ENCODE data around the gene SH3GL2.
A peak's percentile ranks its signal among the peaks of the same experiment; 100 is the strongest.
"Not testable (repeated sequence)": the region's sequence is repeated elsewhere in the genome, so short reads cannot be mapped to it uniquely, and the experiment has no call there.

SH3GL2 gene

DNA sequence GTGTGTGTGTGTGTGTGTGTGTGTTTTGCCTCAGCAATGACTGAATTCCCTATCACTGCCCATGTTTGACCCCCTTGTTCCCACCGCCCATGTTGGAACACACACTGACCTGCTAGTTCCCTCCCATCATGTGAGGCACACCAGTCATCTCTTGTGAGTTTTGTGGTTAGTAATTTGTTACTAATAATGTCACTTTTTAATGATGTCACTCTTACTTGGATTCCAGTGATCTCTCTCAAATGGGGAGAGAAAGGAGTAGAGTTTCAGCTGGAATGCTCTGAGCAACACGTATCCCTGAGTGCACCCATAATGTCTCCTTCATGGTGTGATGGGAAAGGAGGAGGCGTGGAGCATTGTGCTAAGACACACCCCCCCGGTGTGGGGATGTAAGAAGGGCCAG lies 172.6 kb downstream of the SH3GL2 start:
- DNase-seq (ENCODE audit: low read depth, low spot score) = no peak

- no peak for DNase-seq (ENCODE audit: low read depth, low spot score)
Measured at GRCh38 chr9:17752021-17752420, 173.2 kb downstream of the SH3GL2 start.

DNA sequence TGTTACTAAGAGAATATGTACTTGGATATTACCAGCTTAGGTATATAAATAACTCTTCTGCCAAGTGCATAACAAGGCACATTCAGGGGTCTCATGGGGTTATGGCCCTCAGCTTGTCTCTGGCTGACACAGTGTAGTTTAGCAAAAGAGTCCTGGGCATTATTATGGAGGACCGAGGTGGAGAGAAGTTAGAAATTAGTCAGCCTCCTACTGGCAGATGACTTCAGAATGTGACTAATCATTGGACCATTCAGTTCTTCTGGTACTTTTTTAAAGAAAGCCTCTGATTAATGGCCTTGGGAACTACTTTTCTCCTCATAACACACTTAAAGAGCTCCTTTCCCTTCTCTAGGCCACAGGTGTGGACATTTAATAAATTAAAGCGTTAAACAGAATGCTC lies 178.9 kb downstream of the SH3GL2 start:
- peak; percentile 20 for DNase-seq (ENCODE audit: low read depth, low spot score)

DNA sequence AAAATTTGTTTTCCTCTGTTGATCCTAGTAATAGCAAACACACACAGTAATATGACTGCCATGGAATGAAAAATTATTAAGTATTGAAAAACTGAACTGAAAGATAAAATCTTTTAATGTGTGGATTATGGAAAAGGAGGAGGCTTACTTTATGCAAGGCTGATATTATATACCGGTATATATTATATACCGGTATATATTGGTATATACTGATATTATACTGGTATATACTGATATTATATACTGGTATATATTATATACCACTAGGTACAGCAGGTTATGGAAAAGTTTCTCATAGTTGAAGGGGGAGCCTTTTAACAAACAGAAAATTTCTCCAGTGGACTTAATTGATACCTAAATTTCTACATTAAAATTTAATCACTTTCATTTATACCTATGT lies 181.4 kb downstream of the SH3GL2 start:
- DNase-seq (ENCODE audit: low read depth, low spot score) = no peak

DNA sequence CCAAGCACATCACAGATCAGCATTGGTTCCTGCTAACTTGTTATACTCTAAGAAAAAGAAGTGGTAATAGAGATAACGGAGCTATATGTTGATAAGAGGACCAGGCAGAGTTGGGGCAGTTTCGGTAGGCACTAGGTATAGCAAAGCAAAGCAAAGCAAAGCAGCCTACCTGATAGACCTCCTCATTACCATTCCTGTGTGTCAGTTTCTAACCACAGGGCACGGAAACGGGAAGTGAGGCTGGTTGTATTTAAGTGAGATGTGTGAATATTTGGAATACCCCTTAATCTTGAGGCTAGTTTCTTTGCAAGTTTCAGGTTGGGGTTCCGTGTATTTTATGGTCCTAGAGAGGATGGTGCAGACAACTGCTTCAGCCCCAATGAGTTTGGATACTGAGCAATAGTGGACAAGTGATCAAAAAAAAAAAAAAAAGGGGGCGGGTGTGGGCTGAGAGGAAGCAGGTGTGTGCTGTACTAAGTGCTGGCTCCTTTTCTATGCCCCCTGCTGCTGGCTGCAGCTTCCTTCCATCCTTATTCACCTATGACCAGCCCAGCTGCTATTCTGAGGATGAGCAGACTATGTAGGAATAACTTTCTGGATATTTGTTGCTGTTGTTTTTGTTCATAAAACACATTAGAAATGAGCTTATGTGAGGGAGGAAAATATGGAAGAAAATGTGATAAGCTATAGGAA lies 183.3 kb downstream of the SH3GL2 start:
- DNase-seq (ENCODE audit: low read depth, low spot score) = no peak

- DNase-seq (ENCODE audit: low read depth, low spot score) = no peak
Measured at GRCh38 chr9:17764306-17764705, 185.4 kb downstream of the SH3GL2 start.

DNA sequence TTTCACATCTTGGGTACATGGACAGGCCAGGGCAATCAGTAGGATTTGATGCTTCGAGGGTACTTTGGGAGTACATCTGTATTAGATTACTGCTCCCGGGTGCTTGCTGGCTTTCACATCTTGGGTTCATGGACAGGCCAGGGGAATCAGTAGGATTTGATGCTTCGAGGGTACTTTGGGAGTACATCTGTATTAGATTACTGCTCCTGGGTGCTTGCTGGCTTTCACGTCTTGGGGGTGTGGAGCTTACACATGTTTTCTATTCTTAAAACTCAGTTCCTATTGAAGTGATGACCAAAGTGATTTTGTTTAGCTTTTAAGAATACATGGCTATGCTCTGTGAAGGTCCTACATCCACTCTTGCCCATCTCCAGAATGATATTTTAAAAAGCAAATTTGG lies 186.3 kb downstream of the SH3GL2 start:
- not testable (repeated sequence) for DNase-seq (ENCODE audit: low read depth, low spot score)

GRCh38 chr9:17772223-17772622 lies 193.4 kb downstream of the SH3GL2 start:
- no peak for DNase-seq (ENCODE audit: low read depth, low spot score)

DNA sequence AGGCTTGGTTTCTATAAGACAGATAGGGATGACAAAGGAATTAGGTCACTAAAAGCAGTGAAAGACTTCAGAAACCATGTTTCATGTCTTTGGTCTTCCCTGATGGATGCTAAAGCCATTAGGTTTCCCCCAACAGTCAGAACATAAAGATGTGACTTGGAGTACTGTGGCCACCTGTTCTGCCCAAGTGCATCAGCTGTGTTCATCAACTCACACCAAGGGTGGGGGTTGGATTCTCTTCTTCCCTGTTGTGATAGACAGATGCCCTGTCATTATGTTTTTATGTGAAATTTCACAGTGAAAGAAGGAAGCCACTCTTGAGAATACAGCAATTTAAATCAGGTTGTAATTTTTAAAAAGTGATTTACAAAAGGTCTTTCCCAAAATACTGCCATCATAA lies 196.8 kb downstream of the SH3GL2 start:
- no peak for DNase-seq (ENCODE audit: low read depth, low spot score)

- DNase-seq (ENCODE audit: low read depth, low spot score) = peak; percentile 51
Measured at GRCh38 chr9:17776735-17777134, 197.9 kb downstream of the SH3GL2 start.

- no peak for DNase-seq (ENCODE audit: low read depth, low spot score)
Measured at GRCh38 chr9:17777465-17777864, 198.6 kb downstream of the SH3GL2 start.

DNA sequence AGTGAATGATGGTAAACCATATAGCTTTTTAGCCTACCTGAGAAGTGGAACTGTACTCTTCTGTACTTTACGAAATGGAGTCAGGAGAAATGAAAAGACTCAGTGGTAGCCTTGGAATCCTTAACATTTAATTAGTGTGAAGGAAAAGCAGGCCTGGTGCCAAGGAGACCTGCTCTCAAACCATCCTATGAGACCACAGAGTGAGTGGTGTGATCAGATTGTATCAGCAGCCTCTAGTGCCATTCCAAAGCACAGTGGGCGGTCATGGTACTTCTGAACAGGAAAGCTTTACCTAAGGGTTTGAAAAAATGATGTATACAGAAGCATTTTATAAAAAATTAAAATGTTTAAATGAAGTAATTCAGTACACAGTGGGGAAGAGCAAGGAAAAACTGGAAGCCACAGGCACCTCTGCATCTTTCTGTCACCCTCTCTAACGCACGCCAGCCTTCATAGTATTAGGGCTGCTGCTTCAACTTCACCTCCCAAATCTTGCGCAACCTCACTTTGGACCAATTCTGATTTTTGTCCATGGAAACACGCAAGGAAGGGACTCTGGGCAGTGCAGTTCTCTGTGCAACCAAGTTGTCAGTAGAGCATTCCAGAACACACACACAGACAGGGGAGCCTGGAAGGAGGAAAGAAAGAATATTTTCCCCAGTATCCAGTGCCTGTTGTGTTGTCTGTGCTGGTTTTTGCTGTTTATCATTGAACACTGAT lies 203.7 kb downstream of the SH3GL2 start:
- peak; percentile 9 for DNase-seq (ENCODE audit: low read depth, low spot score)

GRCh38 chr9:17783227-17783626 lies 204.4 kb downstream of the SH3GL2 start:
- peak; percentile 5 for DNase-seq (ENCODE audit: low read depth, low spot score)

DNA sequence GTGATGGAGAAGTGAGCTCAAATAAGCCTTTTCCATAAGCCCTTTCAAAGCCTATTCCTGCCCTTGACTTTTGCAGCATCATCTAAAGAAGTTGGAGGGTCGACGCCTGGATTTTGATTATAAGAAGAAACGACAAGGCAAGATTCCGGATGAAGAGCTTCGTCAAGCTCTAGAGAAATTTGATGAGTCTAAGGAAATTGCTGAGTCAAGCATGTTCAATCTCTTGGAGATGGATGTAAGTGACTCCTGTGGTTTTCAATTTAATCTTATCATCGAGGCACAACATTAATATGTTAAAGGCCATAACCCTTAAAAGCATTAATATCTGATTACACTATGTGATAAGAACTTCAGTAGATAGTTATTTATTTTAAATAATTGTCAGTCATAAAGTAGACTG lies 210.4 kb downstream of the SH3GL2 start:
- DNase-seq (ENCODE audit: low read depth, low spot score) = no peak

GRCh38 chr9:17793713-17794622 lies 215.1 kb downstream of the SH3GL2 start:
- no peak for DNase-seq (ENCODE audit: low read depth, low spot score)

GRCh38 chr9:17795744-17796143 lies 216.9 kb downstream of the SH3GL2 start:
- DNase-seq (ENCODE audit: low read depth, low spot score) = peak; percentile 58

DNA sequence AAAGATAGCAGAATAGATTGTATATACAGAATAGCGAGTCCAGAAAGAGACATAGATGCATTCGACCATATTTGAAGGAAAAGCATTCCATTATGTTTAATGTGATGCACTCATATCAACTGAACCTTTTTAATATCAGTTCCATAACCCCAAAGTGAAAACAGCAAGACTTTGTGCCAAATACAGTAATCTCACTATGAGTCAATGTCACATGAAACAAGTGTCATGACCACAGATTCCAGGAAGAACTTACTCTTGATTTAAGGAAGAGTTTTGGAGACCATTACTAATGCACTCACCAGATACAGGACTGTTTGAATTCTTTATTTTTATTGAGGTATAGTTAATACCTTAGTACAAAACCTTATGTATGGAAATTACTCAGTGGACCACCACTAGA lies 220.5 kb downstream of the SH3GL2 start:
- no peak for DNase-seq (ENCODE audit: low read depth, low spot score)

GRCh38 chr9:17800418-17800817 lies 221.6 kb downstream of the SH3GL2 start:
- DNase-seq (ENCODE audit: low read depth, low spot score) = no peak

- DNase-seq (ENCODE audit: low read depth, low spot score) = peak; percentile 33
Measured at GRCh38 chr9:17802249-17802857, 223.5 kb downstream of the SH3GL2 start.

DNA sequence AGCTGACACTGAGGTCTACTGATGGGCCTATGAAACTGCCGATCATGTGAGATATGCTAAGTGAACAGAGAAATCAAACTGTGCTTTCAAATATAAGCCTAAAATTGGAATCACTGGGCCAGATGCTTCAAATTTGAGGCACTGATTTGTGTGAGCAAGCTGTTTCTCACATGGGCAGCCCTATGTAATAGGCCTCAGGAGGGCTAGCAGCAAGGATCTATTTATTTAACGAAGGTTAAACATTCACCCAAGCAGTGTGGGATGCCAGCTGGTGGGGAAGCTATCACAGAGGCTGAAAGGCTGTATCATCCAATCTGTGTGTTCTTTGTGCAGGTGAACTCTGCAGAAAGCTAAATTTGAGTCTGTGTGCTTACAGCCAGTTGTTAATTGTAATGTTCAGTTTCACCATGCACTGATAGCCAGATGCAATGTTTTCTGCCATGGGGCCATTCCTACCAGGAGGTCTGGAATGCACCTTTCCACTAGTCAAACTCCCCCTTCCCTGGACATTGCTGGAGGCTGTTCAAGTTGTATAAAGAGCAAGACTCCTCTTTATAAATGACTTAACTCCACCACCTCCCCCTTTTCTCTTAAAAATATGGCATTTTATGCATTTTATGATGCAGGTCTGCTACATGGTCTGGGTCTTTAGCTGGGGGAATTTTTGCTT lies 228.9 kb downstream of the SH3GL2 start:
- DNase-seq (ENCODE audit: low read depth, low spot score) = no peak

DNA sequence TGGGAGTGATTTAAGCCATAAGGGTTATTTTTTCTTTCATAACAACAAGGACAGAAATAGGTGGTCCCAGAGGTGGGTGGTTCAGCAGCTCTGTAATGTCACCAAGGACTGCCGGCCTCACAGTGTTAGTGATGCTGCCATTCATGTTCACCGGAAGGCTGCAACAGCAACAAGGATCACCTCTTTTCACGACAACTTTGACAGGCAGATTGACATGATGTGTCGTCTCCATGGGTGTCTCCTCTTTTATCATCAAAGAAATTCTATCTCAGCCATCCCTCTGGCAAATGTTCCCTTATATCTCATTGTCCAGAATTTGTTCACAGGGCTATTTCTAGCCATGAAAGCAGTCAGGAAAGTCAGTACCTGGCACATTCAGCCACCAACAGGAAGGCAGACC lies 231.5 kb downstream of the SH3GL2 start:
- DNase-seq (ENCODE audit: low read depth, low spot score) = no peak

Data from astrocyte of the hippocampus (primary cell).